Subcutaneous adipose tissue (tissue), 4 donors: ENCODE measurements around the gene NRROS. TPM values are rescaled to one million over a fixed set of nuclear protein-coding genes. Genes with fewer than 3 reads are reported as not detected.

Experiments
- CTCF ChIP-seq: fragments of 450-650 bp; IDR thresholded peaks from one replicate; pipeline ENCODE4 v1.5.1; 2016; ENCODE audit warnings: low read depth, mild to moderate bottlenecking, control low read depth, antibody characterized with exemption, moderate library complexity
- total RNA-seq, 4 donors: library from RNA; depleted of rRNA; stranded (reverse); fragments of >200 nt; gene quantifications; one replicate each; pipeline ENCODE4 v1.1.0, GENCODE V29; 2016

The NRROS gene
- total RNA-seq, 4 donors from 2014 or later = 7.9 to 22.3 (median 13.4) TPM

GRCh38 chr3:196638861-196639482, 522 bp upstream of the NRROS start:
- no peak for TF ChIP-seq CTCF

GRCh38 chr3:196640297-196641018, 964 bp downstream of the NRROS start:
- no peak for TF ChIP-seq CTCF

GRCh38 chr3:196641333-196642054, 2.0 kb downstream of the NRROS start:
- TF ChIP-seq CTCF = no peak

GRCh38 chr3:196642434-196642833, 2.9 kb downstream of the NRROS start:
- TF ChIP-seq CTCF = no peak

- TF ChIP-seq CTCF = no peak
These were observed 3.8 kb downstream of the NRROS start for GRCh38 chr3:196643201-196643749.

GRCh38 chr3:196643761-196644160, 4.3 kb downstream of the NRROS start:
- TF ChIP-seq CTCF = no peak

GRCh38 chr3:196645096-196645495, 5.6 kb downstream of the NRROS start:
- TF ChIP-seq CTCF = no peak
